ENCODE measurements around the gene DNAJC1.
"Not testable (repeated sequence)": the region's sequence is repeated elsewhere in the genome, so short reads cannot be mapped to it uniquely, and the experiment has no call there.

Gene DNAJC1

DNA sequence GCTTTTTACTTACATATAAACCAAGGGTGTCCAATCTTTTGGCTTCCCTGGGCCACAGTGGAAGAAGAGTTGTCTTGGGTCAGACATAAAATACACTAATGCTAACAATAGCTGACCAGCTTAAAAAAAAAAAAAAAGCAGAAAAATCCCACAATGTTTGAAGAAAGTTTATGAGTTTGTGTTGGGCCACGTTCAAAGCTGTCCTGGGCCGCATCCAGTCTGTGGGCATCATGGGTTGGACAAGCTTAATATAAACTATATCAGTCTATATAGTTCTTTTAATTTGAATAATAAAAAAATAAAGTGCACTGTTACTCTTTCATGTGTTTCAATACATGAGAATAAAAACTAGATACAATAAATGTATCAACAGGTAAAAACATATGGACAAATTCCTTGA, 179.9 kb downstream of the DNAJC1 start:
- Histone ChIP-seq H3K79me2 (ENCODE audit: insufficient read depth, low read length) (no peaks in the 10 kb centered on the region), H3K4me3 (ENCODE audit: insufficient read depth, low read length, poor library complexity, severe bottlenecking) (no peak overlapping the region), H3K9ac (ENCODE audit: low read length) (no peak overlapping the region), H3K27ac (ENCODE audit: low read depth, low read length) (no peak overlapping the region), H2AFZ (ENCODE audit: low read depth, low read length, severe bottlenecking) (no peak overlapping the region), H3K9me3 (ENCODE audit: insufficient read depth, low read length) (peaks cover 6% of the 10 kb centered on the region; the same call in 1 of the 2 replicates), H3K9me2 (replicated peaks; ENCODE audit: insufficient read depth, low read length) (no peaks in the 10 kb centered on the region), H3K4me2 (ENCODE audit: low read depth, low read length, poor library complexity, severe bottlenecking) (no peak overlapping the region), H3K27me3 (ENCODE audit: low read length) (no peaks in the 10 kb centered on the region), H3K36me3 (ENCODE audit: low read length) (no peaks in the 10 kb centered on the region), H3F3A (ENCODE audit: insufficient read depth) (no peaks in the 10 kb centered on the region), H4K20me1 (ENCODE audit: low read depth, low read length) (no peaks in the 10 kb centered on the region)
- TF ChIP-seq, protein P1, sequence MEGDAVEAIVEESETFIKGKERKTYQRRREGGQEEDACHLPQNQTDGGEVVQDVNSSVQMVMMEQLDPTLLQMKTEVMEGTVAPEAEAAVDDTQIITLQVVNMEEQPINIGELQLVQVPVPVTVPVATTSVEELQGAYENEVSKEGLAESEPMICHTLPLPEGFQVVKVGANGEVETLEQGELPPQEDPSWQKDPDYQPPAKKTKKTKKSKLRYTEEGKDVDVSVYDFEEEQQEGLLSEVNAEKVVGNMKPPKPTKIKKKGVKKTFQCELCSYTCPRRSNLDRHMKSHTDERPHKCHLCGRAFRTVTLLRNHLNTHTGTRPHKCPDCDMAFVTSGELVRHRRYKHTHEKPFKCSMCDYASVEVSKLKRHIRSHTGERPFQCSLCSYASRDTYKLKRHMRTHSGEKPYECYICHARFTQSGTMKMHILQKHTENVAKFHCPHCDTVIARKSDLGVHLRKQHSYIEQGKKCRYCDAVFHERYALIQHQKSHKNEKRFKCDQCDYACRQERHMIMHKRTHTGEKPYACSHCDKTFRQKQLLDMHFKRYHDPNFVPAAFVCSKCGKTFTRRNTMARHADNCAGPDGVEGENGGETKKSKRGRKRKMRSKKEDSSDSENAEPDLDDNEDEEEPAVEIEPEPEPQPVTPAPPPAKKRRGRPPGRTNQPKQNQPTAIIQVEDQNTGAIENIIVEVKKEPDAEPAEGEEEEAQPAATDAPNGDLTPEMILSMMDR (IDR thresholded peaks at IDR 0.05; ENCODE audit: insufficient read depth, low read length, poor library complexity, severe bottlenecking): no peak
- TF ChIP-seq EZH2phosphoT487 (conservative IDR thresholded peaks at IDR 0.05; ENCODE audit: low read length): no peak

DNA sequence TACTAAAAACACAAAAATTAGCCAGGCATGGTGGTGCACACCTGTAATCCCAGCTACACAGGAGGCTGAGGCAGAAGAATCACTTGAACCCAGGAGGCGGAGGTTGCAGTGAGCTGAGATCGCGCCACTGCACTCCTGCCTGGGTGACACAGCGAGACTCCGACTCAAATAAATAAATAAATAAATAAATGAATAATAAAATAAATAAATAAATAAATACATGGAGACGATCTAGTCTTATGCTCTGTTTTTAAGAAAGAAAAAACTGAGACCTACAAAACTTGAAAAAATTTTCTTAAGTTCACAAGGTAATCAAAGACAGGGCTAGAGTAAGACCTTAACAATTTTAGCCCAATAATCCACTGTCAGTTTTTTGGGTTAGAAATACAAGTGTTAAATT, 181.3 kb downstream of the DNAJC1 start:
- H3K4me2 ChIP-seq (ENCODE audit: low read depth, low read length, poor library complexity, severe bottlenecking); H3K27ac ChIP-seq (ENCODE audit: low read depth, low read length); H4K20me1 ChIP-seq (ENCODE audit: low read depth, low read length); H3K4me3 ChIP-seq (ENCODE audit: insufficient read depth, low read length, poor library complexity, severe bottlenecking); H2AFZ ChIP-seq (ENCODE audit: low read depth, low read length, severe bottlenecking); H3K27me3 ChIP-seq (ENCODE audit: low read length); H3K9ac ChIP-seq (ENCODE audit: low read length); H3K79me2 ChIP-seq (ENCODE audit: insufficient read depth, low read length); H3K9me3 ChIP-seq (ENCODE audit: insufficient read depth, low read length); H3F3A ChIP-seq (ENCODE audit: insufficient read depth); H3K9me2 ChIP-seq (replicated peaks; ENCODE audit: insufficient read depth, low read length); H3K36me3 ChIP-seq (ENCODE audit: low read length): not testable (repeated sequence)

DNA sequence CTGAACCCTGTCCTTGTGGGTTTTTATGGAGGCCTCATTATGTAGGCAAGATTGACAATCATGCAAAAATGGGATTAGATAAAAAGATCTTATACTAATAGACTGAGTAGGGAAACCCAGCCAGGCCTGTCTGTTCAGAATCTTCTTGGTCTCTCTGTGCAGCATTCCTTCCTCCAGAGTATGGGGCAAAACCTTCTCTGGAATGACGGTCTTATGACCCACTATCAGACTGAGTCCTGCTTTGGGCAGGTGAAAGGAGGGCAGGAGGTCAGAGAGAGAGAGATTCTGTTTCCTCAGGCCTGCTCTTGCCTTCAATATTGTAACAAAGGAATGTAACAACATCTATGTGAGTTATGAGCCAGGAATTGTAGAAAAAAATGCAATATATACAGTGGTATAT, 182.6 kb downstream of the DNAJC1 start:
- no peaks in the 10 kb centered on the region for H3K27me3 ChIP-seq (ENCODE audit: low read length)
- no peak overlapping the region for H2AFZ ChIP-seq (ENCODE audit: low read depth, low read length, severe bottlenecking)
- H3F3A ChIP-seq (ENCODE audit: insufficient read depth): no peaks in the 10 kb centered on the region
- H3K4me3 ChIP-seq (ENCODE audit: insufficient read depth, low read length, poor library complexity, severe bottlenecking): no peak overlapping the region
- H3K27ac ChIP-seq (ENCODE audit: low read depth, low read length): no peak overlapping the region
- H3K9me3 ChIP-seq (ENCODE audit: insufficient read depth, low read length): no peaks in the 10 kb centered on the region
- H3K4me2 ChIP-seq (ENCODE audit: low read depth, low read length, poor library complexity, severe bottlenecking): no peak overlapping the region
- H3K79me2 ChIP-seq (ENCODE audit: insufficient read depth, low read length): no peaks in the 10 kb centered on the region
- no peaks in the 10 kb centered on the region for H3K36me3 ChIP-seq (ENCODE audit: low read length)
- H4K20me1 ChIP-seq (ENCODE audit: low read depth, low read length): no peaks in the 10 kb centered on the region
- no peak overlapping the region for H3K9ac ChIP-seq (ENCODE audit: low read length)
- no peak for TF ChIP-seq EZH2phosphoT487 (conservative IDR thresholded peaks at IDR 0.05; ENCODE audit: low read length)
- TF ChIP-seq, protein P1 (IDR thresholded peaks at IDR 0.05; ENCODE audit: insufficient read depth, low read length, poor library complexity, severe bottlenecking): no peak
- no peaks in the 10 kb centered on the region for H3K9me2 ChIP-seq (replicated peaks; ENCODE audit: insufficient read depth, low read length)

DNA sequence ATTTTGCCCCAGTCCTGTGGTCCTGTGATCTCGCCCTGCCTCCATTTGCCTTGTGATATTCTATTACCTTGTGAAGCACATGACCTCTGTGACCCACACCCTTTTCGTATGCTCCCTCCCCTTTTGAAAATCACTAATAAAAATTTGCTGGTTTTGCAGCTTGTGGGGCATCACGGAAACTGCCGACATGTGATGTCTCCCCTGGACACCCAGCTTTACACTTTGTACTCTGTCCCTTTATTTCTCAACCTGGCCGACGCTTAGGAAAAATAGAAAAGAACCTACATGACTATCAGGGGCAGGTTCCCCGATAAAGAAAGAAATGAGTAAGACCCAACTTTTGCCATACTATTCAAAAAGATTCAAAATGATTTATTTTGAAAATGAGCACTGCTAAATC, 185.1 kb downstream of the DNAJC1 start:
- H3K79me2 ChIP-seq (ENCODE audit: insufficient read depth, low read length); H2AFZ ChIP-seq (ENCODE audit: low read depth, low read length, severe bottlenecking); H3K27me3 ChIP-seq (ENCODE audit: low read length); H4K20me1 ChIP-seq (ENCODE audit: low read depth, low read length); H3K9ac ChIP-seq (ENCODE audit: low read length); H3K36me3 ChIP-seq (ENCODE audit: low read length); H3F3A ChIP-seq (ENCODE audit: insufficient read depth); H3K4me3 ChIP-seq (ENCODE audit: insufficient read depth, low read length, poor library complexity, severe bottlenecking); H3K9me2 ChIP-seq (replicated peaks; ENCODE audit: insufficient read depth, low read length); H3K27ac ChIP-seq (ENCODE audit: low read depth, low read length); H3K4me2 ChIP-seq (ENCODE audit: low read depth, low read length, poor library complexity, severe bottlenecking); H3K9me3 ChIP-seq (ENCODE audit: insufficient read depth, low read length): not testable (repeated sequence)
